Erythroblast (primary cell): ENCODE results near the gene BLVRB.

Source experiments
- GATA1 ChIP-seq: IDR thresholded peaks from 2 replicates; pipeline ENCODE4 v1.6.1; 2011; ENCODE audit warnings: low read depth, mild to moderate bottlenecking, control low read depth, low read length, moderate library complexity
- POLR2A ChIP-seq: IDR thresholded peaks from 2 replicates; pipeline ENCODE4 v1.6.1; 2011; ENCODE audit warnings: mild to moderate bottlenecking, low read length

- TF ChIP-seq POLR2A: no peak
- TF ChIP-seq GATA1: no peak
Measured at GRCh38 chr19:40431698-40432097, 33.8 kb downstream of the BLVRB start.
